ENCODE results near the gene DENND4A.
A peak's percentile ranks its signal among the peaks of the same experiment; 100 is the strongest.

The DENND4A gene

GRCh38 chr15:65836665-65837064, 44.6 kb upstream of the DENND4A start:
- peak; percentile 44; the same call in 1 of the 2 replicates for TF ChIP-seq CTCF (IDR thresholded peaks at IDR 0.05; ENCODE audit: low read depth, low read length)

GRCh38 chr15:65835447-65835846, 43.4 kb upstream of the DENND4A start:
- no peak for TF ChIP-seq CTCF (IDR thresholded peaks at IDR 0.05; ENCODE audit: low read depth, low read length)
- Histone ChIP-seq H3K27ac (no peak overlapping the region), H3K9me3 (ENCODE audit: severe bottlenecking) (no peaks in the 10 kb centered on the region), H3K36me3 (no peaks in the 10 kb centered on the region), H3K27me3 (ENCODE audit: insufficient read depth, low read depth, severe bottlenecking) (no peaks in the 10 kb centered on the region), H3K4me3 (ENCODE audit: low read depth, low read length) (no peak overlapping the region)
- no peak for DNase-seq

More at GRCh38 chr15:65836665-65837064, 44.6 kb upstream of the DENND4A start:
- H3K9me3 ChIP-seq (ENCODE audit: severe bottlenecking), result no peaks in the 10 kb centered on the region
- H3K36me3 ChIP-seq, result no peaks in the 10 kb centered on the region
- DNase-seq, result no peak
- no peak overlapping the region for H3K4me3 ChIP-seq (ENCODE audit: low read depth, low read length)
- no peaks in the 10 kb centered on the region for H3K27me3 ChIP-seq (ENCODE audit: insufficient read depth, low read depth, severe bottlenecking)
- no peak overlapping the region for H3K27ac ChIP-seq

- no peaks in the 10 kb centered on the region for H3K9me3 ChIP-seq (ENCODE audit: severe bottlenecking)
- H3K27me3 ChIP-seq (ENCODE audit: insufficient read depth, low read depth, severe bottlenecking), result no peaks in the 10 kb centered on the region
- TF ChIP-seq CTCF (IDR thresholded peaks at IDR 0.05; ENCODE audit: low read depth, low read length), result no peak
- DNase-seq, result no peak
- no peaks in the 10 kb centered on the region for H3K36me3 ChIP-seq
- no peak overlapping the region for H3K4me3 ChIP-seq (ENCODE audit: low read depth, low read length)
- H3K27ac ChIP-seq, result no peak overlapping the region
Measured at GRCh38 chr15:65834603-65835282, 42.6 kb upstream of the DENND4A start.

GRCh38 chr15:65833501-65834205, 41.6 kb upstream of the DENND4A start:
- peak; percentile 17 for DNase-seq
- H3K4me3 ChIP-seq (ENCODE audit: low read depth, low read length), result no peak overlapping the region
- H3K27ac ChIP-seq, result no peak overlapping the region
- H3K27me3 ChIP-seq (ENCODE audit: insufficient read depth, low read depth, severe bottlenecking), result no peaks in the 10 kb centered on the region
- no peaks in the 10 kb centered on the region for H3K36me3 ChIP-seq
- H3K9me3 ChIP-seq (ENCODE audit: severe bottlenecking), result no peaks in the 10 kb centered on the region
- no peak for TF ChIP-seq CTCF (IDR thresholded peaks at IDR 0.05; ENCODE audit: low read depth, low read length)

- no peak for TF ChIP-seq CTCF (IDR thresholded peaks at IDR 0.05; ENCODE audit: low read depth, low read length)
- DNase-seq, result no peak
- no peaks in the 10 kb centered on the region for H3K36me3 ChIP-seq
- no peaks in the 10 kb centered on the region for H3K27me3 ChIP-seq (ENCODE audit: insufficient read depth, low read depth, severe bottlenecking)
- H3K4me3 ChIP-seq (ENCODE audit: low read depth, low read length), result no peak overlapping the region
- H3K27ac ChIP-seq, result no peak overlapping the region
- no peaks in the 10 kb centered on the region for H3K9me3 ChIP-seq (ENCODE audit: severe bottlenecking)
Measured at GRCh38 chr15:65832549-65833364, 40.7 kb upstream of the DENND4A start.

Data from WERI-Rb-1 (cell line).